ENCODE measurements around the gene AP3D1. TPM values are rescaled to one million over a fixed set of nuclear protein-coding genes. Genes with fewer than 3 reads are reported as not detected.

AP3D1 gene
- total and polyA plus RNA-seq, 8 donors = 68.8 to 128 (median 81.9) TPM

GRCh38 chr19:2108251-2109016 is 42.9 kb downstream of the AP3D1 start:
- no peak for ATAC-seq
- DNase-seq = no peak
- Histone ChIP-seq H3K27me3 (no peaks in the 10 kb centered on the region), H3K4me3 (no peak overlapping the region), H3K9me3 (no peaks in the 10 kb centered on the region), H3K4me1 (no peaks in the 10 kb centered on the region), H3K27ac (no peak overlapping the region), H3K36me3 (peaks cover 0 to 96% of the 10 kb centered on the region in 2 donors)
- no peak for TF ChIP-seq CTCF (IDR thresholded peaks at IDR 0.05)
- intact Hi-C loops (cut with DNase I) = no loop called here

- intact Hi-C loops (cut with DNase I) = no loop called here
- Histone ChIP-seq H3K4me3 (no peak overlapping the region), H3K27ac (no peak overlapping the region), H3K27me3 (no peaks in the 10 kb centered on the region), H3K9me3 (no peaks in the 10 kb centered on the region), H3K4me1 (peaks cover 0 to under 1% of the 10 kb centered on the region in 2 donors), H3K36me3 (peaks cover 0 to 86% of the 10 kb centered on the region in 2 donors)
- TF ChIP-seq CTCF (IDR thresholded peaks at IDR 0.05) = no peak
- ATAC-seq = no peak
- no peak for DNase-seq
Observed at GRCh38 chr19:2103045-2103707, 48.2 kb downstream of the AP3D1 start.

GRCh38 chr19:2101417-2102335 is 49.7 kb downstream of the AP3D1 start:
- no peak for DNase-seq
- peaks cover 7 to 15% of the 10 kb centered on the region in 2 donors for H3K4me1 ChIP-seq

GRCh38 chr19:2100719-2101061 is 50.7 kb downstream of the AP3D1 start:
- no peak for ATAC-seq
- Histone ChIP-seq H3K4me3 (no peak overlapping the region), H3K36me3 (peaks cover 0 to 61% of the 10 kb centered on the region in 2 donors), H3K27ac (no peak overlapping the region), H3K27me3 (no peaks in the 10 kb centered on the region), H3K9me3 (no peaks in the 10 kb centered on the region), H3K4me1 (peaks cover 7 to 15% of the 10 kb centered on the region in 2 donors)
- intact Hi-C loops (cut with DNase I) = no loop called here
- TF ChIP-seq CTCF (IDR thresholded peaks at IDR 0.05) = no peak
- no peak for DNase-seq

More at GRCh38 chr19:2101417-2102335, 49.7 kb downstream of the AP3D1 start:
- Histone ChIP-seq H3K4me3 (no peak overlapping the region), H3K9me3 (no peaks in the 10 kb centered on the region), H3K27me3 (no peaks in the 10 kb centered on the region), H3K36me3 (peaks cover 0 to 71% of the 10 kb centered on the region in 2 donors), H3K27ac (no peak overlapping the region)
- no peak for ATAC-seq
- intact Hi-C loops (cut with DNase I) = no loop called here
- no peak for TF ChIP-seq CTCF (IDR thresholded peaks at IDR 0.05)

All from left lung (tissue), 10 donors.